GM19025 (cell line): ENCODE measurements around the gene DRAXIN.

ENCODE experiments used
- ATAC-seq: cut with Tn5 transposase; IDR thresholded peaks from one replicate; pipeline ENCODE4 v1.9.1; 2021; ENCODE audit warnings: mild to moderate bottlenecking, low read depth, moderate library complexity; ENCODE audit not compliant: unreplicated experiment

The DRAXIN gene

GRCh38 chr1:11731691-11732283, 40.3 kb downstream of the DRAXIN start:
- no peak for ATAC-seq

- no peak for ATAC-seq
These were observed 41.8 kb downstream of the DRAXIN start for GRCh38 chr1:11733306-11733705.

GRCh38 chr1:11735531-11735853, 44.0 kb downstream of the DRAXIN start:
- no peak for ATAC-seq

GRCh38 chr1:11735854-11736745, 44.6 kb downstream of the DRAXIN start, which contains the start of gene AGTRAP:
AGTRAP (plus strand) TSS chr1:11736136; CDS start chr1:11736209, 73 bp downstream.
- peak; percentile 60 for ATAC-seq

- no peak for ATAC-seq
These were observed 45.5 kb downstream of the DRAXIN start for GRCh38 chr1:11736746-11737639.

GRCh38 chr1:11738096-11738495, 46.6 kb downstream of the DRAXIN start:
- no peak for ATAC-seq

- no peak for ATAC-seq
These were observed 47.3 kb downstream of the DRAXIN start for GRCh38 chr1:11738783-11739182.

GRCh38 chr1:11740258-11741192, 49.0 kb downstream of the DRAXIN start:
- no peak for ATAC-seq

GRCh38 chr1:11741482-11741881, 50.0 kb downstream of the DRAXIN start:
- no peak for ATAC-seq

GRCh38 chr1:11741919-11742558, 50.5 kb downstream of the DRAXIN start:
- no peak for ATAC-seq

GRCh38 chr1:11744287-11744686, 52.8 kb downstream of the DRAXIN start:
- no peak for ATAC-seq

GRCh38 chr1:11746092-11746491, 54.6 kb downstream of the DRAXIN start:
- ATAC-seq: no peak

GRCh38 chr1:11746795-11747487, 55.4 kb downstream of the DRAXIN start:
- ATAC-seq: no peak

- ATAC-seq: no peak
These were observed 57.0 kb downstream of the DRAXIN start for GRCh38 chr1:11748294-11749202.

- peak; percentile 64 for ATAC-seq
These were observed 57.7 kb downstream of the DRAXIN start for GRCh38 chr1:11749203-11749689.

GRCh38 chr1:11749996-11750395, 58.5 kb downstream of the DRAXIN start:
- ATAC-seq: no peak

GRCh38 chr1:11751087-11751486, 59.6 kb downstream of the DRAXIN start:
- no peak for ATAC-seq
